Neural cell (in vitro differentiated cells): Measurements from ENCODE around the gene TRMT44. TPM values are rescaled to one million over a fixed set of nuclear protein-coding genes. Genes with fewer than 3 reads are reported as not detected.

Source experiments
- H2AFZ ChIP-seq: fragments of 200-600, 300-800 bp; sonication (generic), shearing (Covaris generic); 2 replicates; pipeline ENCODE4 v1.6.0; 2014; ENCODE audit warnings: low read depth, mild to moderate bottlenecking, antibody characterized with exemption, low read length, moderate library complexity
- H3F3A ChIP-seq: fragments of 200-600 bp; shearing (Covaris generic); 2 replicates; pipeline ENCODE4 v1.6.1; 2016; ENCODE audit warnings: mild to moderate bottlenecking, moderate library complexity, mixed read lengths, antibody characterized with exemption, low read length; ENCODE audit not compliant: insufficient read depth, poor library complexity, severe bottlenecking
- H3K27ac ChIP-seq: fragments of 200-600, 300-800 bp; sonication (generic), shearing (Covaris generic); 2 replicates; pipeline ENCODE4 v1.5.1; 2014; ENCODE audit warnings: mild to moderate bottlenecking, low read length, moderate library complexity
- H3K27me3 ChIP-seq: fragments of 300-800, 200-600 bp; sonication (generic), shearing (Covaris generic); 2 replicates; pipeline ENCODE4 v1.6.0; 2014; ENCODE audit warnings: mild to moderate bottlenecking, low read depth, low read length, moderate library complexity; ENCODE audit not compliant: insufficient read depth
- H3K36me3 ChIP-seq: fragments of 300-800, 200-600 bp; sonication (generic), shearing (Covaris generic); 2 replicates; pipeline ENCODE4 v1.5.1; 2014; ENCODE audit warnings: mild to moderate bottlenecking, antibody characterized with exemption, low read length, moderate library complexity; ENCODE audit not compliant: insufficient read depth
- H3K4me2 ChIP-seq: fragments of 300-800, 200-600 bp; sonication (generic), shearing (Covaris generic); 2 replicates; pipeline ENCODE4 v1.6.0; 2014; ENCODE audit warnings: mild to moderate bottlenecking, low read length
- H3K4me3 ChIP-seq: fragments of 300-800, 200-600 bp; sonication (generic), shearing (Covaris generic); 2 replicates; pipeline ENCODE4 v1.5.1; 2014; ENCODE audit warnings: mild to moderate bottlenecking, low read length, moderate library complexity
- H3K79me2 ChIP-seq: fragments of 200-600 bp; shearing (Covaris generic); replicated peaks from 2 replicates; pipeline ENCODE4 v1.6.0; 2014; ENCODE audit warnings: mild to moderate bottlenecking, low read length, moderate library complexity; ENCODE audit not compliant: insufficient read depth
- H3K9ac ChIP-seq: fragments of 300-800, 200-600 bp; sonication (generic), shearing (Covaris generic); 2 replicates; pipeline ENCODE4 v1.6.1; 2016; ENCODE audit warnings: mild to moderate bottlenecking, low read length, mixed read lengths
- H3K9me2 ChIP-seq: fragments of 200-600 bp; shearing (Covaris generic); 2 replicates; pipeline ENCODE4 v1.6.1; 2016; ENCODE audit warnings: mild to moderate bottlenecking, low read length, mixed read lengths; ENCODE audit not compliant: insufficient read depth
- H3K9me3 ChIP-seq: fragments of 200-600, 300-800 bp; sonication (generic), shearing (Covaris generic); 2 replicates; pipeline ENCODE4 v1.6.1; 2016; ENCODE audit warnings: mild to moderate bottlenecking, mixed run types, low read length, moderate library complexity, mixed read lengths
- H4K20me1 ChIP-seq: fragments of 200-600 bp; shearing (Covaris generic); 2 replicates; pipeline ENCODE4 v1.6.1; 2016; ENCODE audit warnings: mild to moderate bottlenecking, mixed run types; ENCODE audit not compliant: insufficient read depth
- CTCF ChIP-seq: fragments of 450-650 bp; IDR thresholded peaks from 2 replicates; pipeline ENCODE4 v1.5.1; 2014; ENCODE audit warnings: antibody characterized with exemption, mild to moderate bottlenecking, moderate library complexity; ENCODE audit not compliant: poor library complexity, severe bottlenecking
- EP300 ChIP-seq: fragments of 450-650 bp; conservative IDR thresholded peaks from 2 replicates; pipeline ENCODE4 v1.6.1; 2014; ENCODE audit warnings: antibody characterized with exemption, mild to moderate bottlenecking, moderate library complexity; ENCODE audit not compliant: poor library complexity, severe bottlenecking
- EZH2 ChIP-seq: fragments of 200-600, 300-800 bp; shearing (Covaris generic), sonication (generic); IDR thresholded peaks from 2 replicates; pipeline ENCODE4 v1.6.1; 2014; ENCODE audit warnings: antibody characterized with exemption, low read length, borderline replicate concordance, mild to moderate bottlenecking; ENCODE audit not compliant: insufficient read depth, poor library complexity, severe bottlenecking
- MXI1 ChIP-seq: fragments of 450-650 bp; conservative IDR thresholded peaks from 2 replicates; pipeline ENCODE4 v1.6.1; 2014; ENCODE audit warnings: antibody characterized with exemption, mild to moderate bottlenecking; ENCODE audit not compliant: poor library complexity, severe bottlenecking
- POLR2AphosphoS5 ChIP-seq: IDR thresholded peaks from 2 replicates; pipeline ENCODE4 v1.6.1; 2012
- RAD21 ChIP-seq: fragments of 450-650 bp; conservative IDR thresholded peaks from 2 replicates; pipeline ENCODE4 v1.6.1; 2014; ENCODE audit warnings: antibody characterized with exemption, mild to moderate bottlenecking, moderate library complexity
- REST ChIP-seq: IDR thresholded peaks from 2 replicates; pipeline ENCODE4 v1.6.1; 2012; ENCODE audit warnings: borderline replicate concordance
- SMC3 ChIP-seq: fragments of 450-650 bp; conservative IDR thresholded peaks from 2 replicates; pipeline ENCODE4 v1.6.1; 2014; ENCODE audit warnings: antibody characterized with exemption, mild to moderate bottlenecking, moderate library complexity; ENCODE audit not compliant: poor library complexity
- TAF1 ChIP-seq: IDR thresholded peaks from 2 replicates; pipeline ENCODE4 v1.6.1; 2012; ENCODE audit warnings: low read depth
- polyA plus RNA-seq: library from polyadenylated mRNA; depleted of rRNA; stranded (reverse); fragments of >200 nt; gene quantifications from 2 replicates; pipeline ENCODE4 v1.2.3, GENCODE V29; 2014

Gene TRMT44
- polyA plus RNA-seq, 1 donor from 2014 or later = 20.6 TPM

- Histone ChIP-seq H3F3A (no peaks in the 10 kb centered on the region), H3K79me2 (no peaks in the 10 kb centered on the region), H3K4me3 (no peak overlapping the region), H3K27ac (no peak overlapping the region), H3K36me3 (no peaks in the 10 kb centered on the region), H4K20me1 (no peaks in the 10 kb centered on the region), H2AFZ (no peak overlapping the region), H3K27me3 (no peaks in the 10 kb centered on the region), H3K4me2 (no peak overlapping the region), H3K9me2 (no peaks in the 10 kb centered on the region), H3K9me3 (no peaks in the 10 kb centered on the region), H3K9ac (no peak overlapping the region)
- no peak for TF ChIP-seq SMC3
- TF ChIP-seq POLR2AphosphoS5 = no peak
- TF ChIP-seq EP300 = no peak
- no peak for TF ChIP-seq CTCF
- no peak for TF ChIP-seq RAD21
- TF ChIP-seq EZH2 = no peak
- TF ChIP-seq MXI1 = no peak
- no peak for TF ChIP-seq TAF1
- TF ChIP-seq REST = no peak
Observed at GRCh38 chr4:8504279-8505007, 63.9 kb downstream of the TRMT44 start.

GRCh38 chr4:8505229-8505628, 64.7 kb downstream of the TRMT44 start:
- no peak overlapping the region for H3K9ac ChIP-seq
- no peak overlapping the region for H3K27ac ChIP-seq
- no peak overlapping the region for H2AFZ ChIP-seq
- H3K9me2 ChIP-seq = no peaks in the 10 kb centered on the region
- no peaks in the 10 kb centered on the region for H4K20me1 ChIP-seq
- H3K36me3 ChIP-seq = no peaks in the 10 kb centered on the region
- H3K27me3 ChIP-seq = no peaks in the 10 kb centered on the region
- no peak overlapping the region for H3K4me2 ChIP-seq
- H3K9me3 ChIP-seq = no peaks in the 10 kb centered on the region
- H3K79me2 ChIP-seq = no peaks in the 10 kb centered on the region
- H3F3A ChIP-seq = no peaks in the 10 kb centered on the region
- no peak overlapping the region for H3K4me3 ChIP-seq
- TF ChIP-seq CTCF (no peak), SMC3 (no peak), TAF1 (no peak), POLR2AphosphoS5 (no peak), REST (no peak), EZH2 (no peak), RAD21 (no peak), EP300 (no peak), MXI1 (no peak)
